Fibroblast of mammary gland (primary cell): ENCODE results near the gene FERMT1.
A peak's percentile ranks its signal among the peaks of the same experiment; 100 is the strongest.

Experiments used
- DNase-seq: peaks from one replicate; pipeline ENCODE4 v3.0.0-alpha.2; 2010; ENCODE audit warnings: low read depth
- H3K4me3 ChIP-seq: 2 replicates; pipeline ENCODE4 v1.5.1; 2011; ENCODE audit warnings: low read depth, mild to moderate bottlenecking, low read length, moderate library complexity; ENCODE audit not compliant: control insufficient read depth
- CTCF ChIP-seq: conservative IDR thresholded peaks from 2 replicates; pipeline ENCODE4 v1.5.1; 2011; ENCODE audit warnings: low read depth, low read length, inconsistent platforms; ENCODE audit not compliant: control insufficient read depth, insufficient read depth

Gene FERMT1

GRCh38 chr20:6094063-6094462 lies 28.8 kb downstream of the FERMT1 start:
- H3K4me3 ChIP-seq = no peak overlapping the region
- no peak for DNase-seq
- TF ChIP-seq CTCF = no peak

- H3K4me3 ChIP-seq = no peak overlapping the region
- no peak for TF ChIP-seq CTCF
- DNase-seq = no peak
Observed at GRCh38 chr20:6091661-6092060, 31.2 kb downstream of the FERMT1 start.

- no peak for DNase-seq
- H3K4me3 ChIP-seq = no peak overlapping the region
- TF ChIP-seq CTCF = no peak
Observed at GRCh38 chr20:6086868-6087267, 36.0 kb downstream of the FERMT1 start.

- no peak overlapping the region for H3K4me3 ChIP-seq
- TF ChIP-seq CTCF = no peak
- DNase-seq = no peak
Observed at GRCh38 chr20:6083926-6084325, 38.9 kb downstream of the FERMT1 start.

GRCh38 chr20:6081236-6081635 lies 41.6 kb downstream of the FERMT1 start:
- DNase-seq = peak; percentile 73
- TF ChIP-seq CTCF = no peak
- H3K4me3 ChIP-seq = no peak overlapping the region

- H3K4me3 ChIP-seq = no peak overlapping the region
- no peak for DNase-seq
- no peak for TF ChIP-seq CTCF
Observed at GRCh38 chr20:6079016-6079415, 43.8 kb downstream of the FERMT1 start.
